K562 (cell line): ENCODE data around the gene TMEM11.

Source experiments
- GATAD2B ChIP-seq: fragments of 450-650 bp; IDR thresholded peaks from 2 replicates; pipeline ENCODE4 v1.6.1; 2017; ENCODE audit warnings: mild to moderate bottlenecking, borderline replicate concordance
- HDAC1 ChIP-seq, 2 experiments: fragments of 450-650 bp; IDR thresholded peaks; 2 replicates each; pipeline ENCODE4 v1.6.1; 2016 to 2017; ENCODE audit warnings: inconsistent platforms in 1 of 2, mild to moderate bottlenecking in 1 of 2, moderate library complexity in 1 of 2
- SIX5 ChIP-seq, 2 experiments: IDR thresholded peaks; 2 replicates each; pipeline ENCODE4 v1.6.1; 2011; ENCODE audit warnings: low read length in 2 of 2, borderline replicate concordance in 1 of 2, low read depth in 1 of 2, mild to moderate bottlenecking in 1 of 2, moderate library complexity in 1 of 2; ENCODE audit not compliant: insufficient read depth in 1 of 2
- TF ChIP-seq, protein P1 (sequence below): sonication (generic); formaldehyde crosslinking; IDR thresholded peaks from 2 replicates; pipeline ENCODE4 v1.8.1; 2023; ENCODE audit warnings: mild to moderate bottlenecking, missing genetic modification reagents, moderate library complexity
- TF ChIP-seq, protein P2 (sequence below): fragments of 250-450 bp; sonication (Bioruptor Pico); IDR thresholded peaks from 2 replicates; pipeline ENCODE4 v1.5.1; 2021; ENCODE audit warnings: mild to moderate bottlenecking
- TF ChIP-seq, protein P3 (sequence below): fragments of 250-450 bp; sonication (Bioruptor Pico); IDR thresholded peaks from 2 replicates; pipeline ENCODE4 v1.5.0; 2022; ENCODE audit warnings: mild to moderate bottlenecking

DNA sequence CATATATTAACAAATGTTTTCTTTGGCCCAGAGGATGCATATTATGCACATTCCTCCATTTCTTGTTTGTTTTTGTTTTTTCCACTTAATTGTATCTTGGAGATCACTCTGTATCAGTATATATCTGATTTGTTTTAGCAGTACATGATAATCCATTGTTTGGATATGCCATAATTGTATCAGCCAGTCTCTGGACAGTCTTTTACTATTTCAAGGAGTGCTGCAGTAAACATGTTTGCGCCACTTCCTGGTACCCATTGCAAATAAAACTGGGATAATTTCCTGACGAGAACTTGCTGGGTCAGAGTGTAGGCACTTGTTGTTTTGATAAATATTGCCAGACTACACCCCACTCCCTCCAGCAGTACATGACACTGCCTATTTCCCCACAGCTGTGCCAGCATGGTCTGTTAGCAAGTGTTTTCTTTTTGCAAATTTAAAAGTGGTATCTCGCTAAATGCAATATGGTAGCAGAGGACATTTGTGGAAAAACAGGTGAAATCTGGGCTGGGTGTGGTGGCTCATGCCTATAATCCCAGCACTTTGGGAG, 4.9 kb upstream of the TMEM11 start:
- TF ChIP-seq, protein P1, sequence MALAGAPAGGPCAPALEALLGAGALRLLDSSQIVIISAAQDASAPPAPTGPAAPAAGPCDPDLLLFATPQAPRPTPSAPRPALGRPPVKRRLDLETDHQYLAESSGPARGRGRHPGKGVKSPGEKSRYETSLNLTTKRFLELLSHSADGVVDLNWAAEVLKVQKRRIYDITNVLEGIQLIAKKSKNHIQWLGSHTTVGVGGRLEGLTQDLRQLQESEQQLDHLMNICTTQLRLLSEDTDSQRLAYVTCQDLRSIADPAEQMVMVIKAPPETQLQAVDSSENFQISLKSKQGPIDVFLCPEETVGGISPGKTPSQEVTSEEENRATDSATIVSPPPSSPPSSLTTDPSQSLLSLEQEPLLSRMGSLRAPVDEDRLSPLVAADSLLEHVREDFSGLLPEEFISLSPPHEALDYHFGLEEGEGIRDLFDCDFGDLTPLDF (CRISPR knock-in tag): no peak
- no peak for TF ChIP-seq SIX5 (IDR thresholded peaks at IDR 0.05; ENCODE audit: borderline replicate concordance in 1 of 2, insufficient read depth in 1 of 2, low read depth in 1 of 2, low read length in 2 of 2)
- TF ChIP-seq, protein P2, sequence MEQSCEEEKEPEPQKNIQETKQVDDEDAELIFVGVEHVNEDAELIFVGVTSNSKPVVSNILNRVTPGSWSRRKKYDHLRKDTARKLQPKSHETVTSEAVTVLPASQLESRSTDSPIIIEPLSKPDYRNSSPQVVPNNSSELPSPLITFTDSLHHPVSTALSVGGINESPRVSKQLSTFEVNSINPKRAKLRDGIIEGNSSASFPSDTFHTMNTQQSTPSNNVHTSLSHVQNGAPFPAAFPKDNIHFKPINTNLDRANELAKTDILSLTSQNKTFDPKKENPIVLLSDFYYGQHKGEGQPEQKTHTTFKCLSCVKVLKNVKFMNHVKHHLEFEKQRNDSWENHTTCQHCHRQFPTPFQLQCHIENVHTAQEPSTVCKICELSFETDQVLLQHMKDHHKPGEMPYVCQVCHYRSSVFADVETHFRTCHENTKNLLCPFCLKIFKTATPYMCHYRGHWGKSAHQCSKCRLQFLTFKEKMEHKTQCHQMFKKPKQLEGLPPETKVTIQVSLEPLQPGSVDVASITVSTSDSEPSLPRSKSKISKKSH (CRISPR knock-in tag): no peak
- no peak for TF ChIP-seq GATAD2B
- no peak for TF ChIP-seq HDAC1 (IDR thresholded peaks at IDR 0.05)
- TF ChIP-seq, protein P3, sequence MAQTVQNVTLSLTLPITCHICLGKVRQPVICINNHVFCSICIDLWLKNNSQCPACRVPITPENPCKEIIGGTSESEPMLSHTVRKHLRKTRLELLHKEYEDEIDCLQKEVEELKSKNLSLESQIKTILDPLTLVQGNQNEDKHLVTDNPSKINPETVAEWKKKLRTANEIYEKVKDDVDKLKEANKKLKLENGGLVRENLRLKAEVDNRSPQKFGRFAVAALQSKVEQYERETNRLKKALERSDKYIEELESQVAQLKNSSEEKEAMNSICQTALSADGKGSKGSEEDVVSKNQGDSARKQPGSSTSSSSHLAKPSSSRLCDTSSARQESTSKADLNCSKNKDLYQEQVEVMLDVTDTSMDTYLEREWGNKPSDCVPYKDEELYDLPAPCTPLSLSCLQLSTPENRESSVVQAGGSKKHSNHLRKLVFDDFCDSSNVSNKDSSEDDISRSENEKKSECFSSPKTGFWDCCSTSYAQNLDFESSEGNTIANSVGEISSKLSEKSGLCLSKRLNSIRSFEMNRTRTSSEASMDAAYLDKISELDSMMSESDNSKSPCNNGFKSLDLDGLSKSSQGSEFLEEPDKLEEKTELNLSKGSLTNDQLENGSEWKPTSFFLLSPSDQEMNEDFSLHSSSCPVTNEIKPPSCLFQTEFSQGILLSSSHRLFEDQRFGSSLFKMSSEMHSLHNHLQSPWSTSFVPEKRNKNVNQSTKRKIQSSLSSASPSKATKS (CRISPR knock-in tag): no peak
